Skeletal muscle tissue (tissue), 4 donors: ENCODE measurements around the gene SH2D3C. TPM values are rescaled to one million over a fixed set of nuclear protein-coding genes. Genes with fewer than 3 reads are reported as not detected.
"Not testable (repeated sequence)": the region's sequence is repeated elsewhere in the genome, so short reads cannot be mapped to it uniquely, and the experiment has no call there.

Experiments used
- H3K27ac ChIP-seq: one replicate; pipeline ENCODE4 v1.7.0; 2013; ENCODE audit warnings: mild to moderate bottlenecking, low read depth, low read length, inconsistent platforms
- H3K27me3 ChIP-seq, 3 donors: one replicate each; pipeline ENCODE4 v1.7.0; 2013; ENCODE audit warnings: low read length in 3 of 3; ENCODE audit not compliant: control insufficient read depth in 3 of 3, insufficient read depth in 3 of 3
- H3K36me3 ChIP-seq, 3 donors: one replicate each; pipeline ENCODE4 v1.7.0; 2013; ENCODE audit warnings: low read length in 3 of 3; ENCODE audit not compliant: control insufficient read depth in 3 of 3, insufficient read depth in 3 of 3
- H3K4me1 ChIP-seq, 3 donors: one replicate each; pipeline ENCODE4 v1.7.0; 2013; ENCODE audit warnings: low read length in 3 of 3, mild to moderate bottlenecking in 3 of 3; ENCODE audit not compliant: control insufficient read depth in 3 of 3, insufficient read depth in 3 of 3
- H3K4me3 ChIP-seq, 3 donors: one replicate each; pipeline ENCODE4 v1.7.0; 2013; ENCODE audit warnings: low read length in 3 of 3
- H3K9ac ChIP-seq, 3 donors: one replicate each; pipeline ENCODE4 v1.7.0; 2013; ENCODE audit warnings: low read length in 3 of 3, mild to moderate bottlenecking in 3 of 3, moderate library complexity in 2 of 3, low read depth in 1 of 3
- H3K9me3 ChIP-seq, 3 donors: one replicate each; pipeline ENCODE4 v1.7.0; 2013; ENCODE audit warnings: low read length in 3 of 3; ENCODE audit not compliant: control insufficient read depth in 3 of 3
- total RNA-seq: library from RNA; depleted of rRNA; stranded (reverse); fragments of >200 nt; gene quantifications from one replicate; pipeline ENCODE4 v1.2.3, GENCODE V29; 2014
- donor health status: Osteomylitis.

SH2D3C gene
- total RNA-seq, 1 donor from 2014 or later: 15.1 TPM

DNA sequence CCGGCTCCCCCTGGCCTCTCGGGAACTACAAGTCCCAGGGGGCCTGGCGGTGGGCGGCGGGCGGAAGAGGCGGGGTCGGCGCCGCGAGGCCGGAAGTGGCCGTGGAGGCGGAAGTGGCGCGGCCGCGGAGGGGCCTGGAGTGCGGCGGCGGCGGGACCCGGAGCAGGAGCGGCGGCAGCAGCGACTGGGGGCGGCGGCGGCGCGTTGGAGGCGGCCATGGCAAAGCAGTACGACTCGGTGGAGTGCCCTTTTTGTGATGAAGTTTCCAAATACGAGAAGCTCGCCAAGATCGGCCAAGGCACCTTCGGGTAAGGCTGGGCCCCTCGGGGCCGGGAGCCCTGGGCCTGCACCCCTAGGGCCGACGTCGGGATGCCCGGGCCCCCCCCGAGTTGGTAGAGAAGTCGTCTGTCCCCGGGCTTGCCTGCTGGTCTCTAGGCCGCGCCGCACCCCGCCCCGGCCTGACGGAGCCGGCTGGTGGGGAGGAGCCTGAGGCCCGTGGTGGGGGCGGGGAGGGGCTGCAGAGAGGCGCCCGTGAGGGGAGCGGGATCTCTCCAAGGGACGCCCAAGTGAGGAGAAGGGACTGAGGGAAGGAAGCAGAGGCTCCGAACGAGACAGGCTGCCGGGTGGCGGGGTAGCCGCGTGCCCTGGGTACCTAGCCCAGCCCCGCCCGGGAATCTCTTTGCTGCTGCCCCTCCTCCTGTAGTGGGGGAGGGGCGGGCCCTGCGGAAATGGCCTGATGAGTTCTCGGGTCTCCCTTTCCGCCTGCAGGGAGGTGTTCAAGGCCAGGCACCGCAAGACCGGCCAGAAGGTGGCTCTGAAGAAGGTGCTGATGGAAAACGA, 7.7 kb upstream of the SH2D3C start, which contains the start of gene CDK9:
Gene CDK9 (plus strand): TSS at position 102 of the 840 bp plus-strand sequence. CDS start 115 bp downstream, at position 217.
- H3K27me3 ChIP-seq: no peaks in the 10 kb centered on the region
- no peaks in the 10 kb centered on the region for H3K9me3 ChIP-seq
- peaks cover 39 to 43% (median 42%) of the 10 kb centered on the region in 3 donors for H3K36me3 ChIP-seq
- peak within 1 kb of the TSS; percentile 75 to 86 (median 85) for H3K9ac ChIP-seq
- H3K4me3 ChIP-seq: peak within 1 kb of the TSS; percentile 77 to 89 (median 87)
- H3K27ac ChIP-seq: peak within 1 kb of the TSS; percentile 85
- H3K4me1 ChIP-seq: peaks cover 24 to 51% (median 26%) of the 10 kb centered on the region in 3 donors

DNA sequence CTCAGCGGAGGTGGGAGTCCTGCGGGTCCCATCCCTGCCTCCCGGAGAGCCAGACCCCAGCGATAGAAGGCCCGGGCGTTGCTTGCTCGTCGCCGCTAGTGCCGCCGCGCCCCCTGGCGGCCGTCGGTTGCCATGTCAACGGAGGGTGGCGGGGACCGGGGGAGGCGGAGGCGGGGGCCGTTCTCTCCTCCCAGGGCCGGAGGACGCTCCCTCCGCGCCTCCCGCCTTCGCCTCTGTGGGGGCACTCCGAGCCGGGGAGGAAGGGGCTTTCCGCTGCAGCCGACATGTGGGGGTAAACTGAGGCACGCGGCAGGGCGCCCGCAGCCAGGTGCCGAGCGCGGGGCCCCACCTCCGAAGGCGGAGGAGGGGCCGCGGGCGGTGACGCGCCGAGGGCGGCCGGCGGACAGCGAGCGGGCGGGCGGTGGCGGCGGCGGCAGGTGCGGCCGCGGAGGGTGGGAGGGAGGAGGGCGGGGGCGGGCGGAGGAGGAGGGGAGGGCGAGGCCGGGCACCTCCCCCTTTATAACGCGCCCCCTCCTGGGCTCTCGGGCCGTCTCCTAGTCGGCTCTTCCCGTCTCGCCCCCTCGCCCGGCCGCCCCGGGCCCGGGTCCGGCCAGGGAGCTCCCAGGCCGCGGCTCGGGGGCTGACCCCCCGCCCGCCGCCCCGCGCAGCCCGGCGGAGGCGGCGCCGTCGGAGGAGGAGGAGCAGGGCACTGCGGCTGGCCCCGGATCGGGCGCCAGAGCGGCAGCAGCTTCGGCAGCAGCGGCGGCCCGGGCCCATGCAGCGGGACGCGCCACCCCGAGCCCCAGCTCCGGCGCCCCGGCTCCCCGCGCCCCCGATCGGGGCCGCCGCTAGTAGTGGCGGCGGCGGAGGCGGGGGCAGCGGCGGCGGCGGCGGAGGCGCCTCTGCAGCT, 6.8 kb upstream of the SH2D3C start:
- no peaks in the 10 kb centered on the region for H3K27me3 ChIP-seq
- H3K4me1 ChIP-seq: peaks cover 24 to 53% (median 24%) of the 10 kb centered on the region in 3 donors
- peak overlapping the region; percentile 38 to 87 (median 76) for H3K4me3 ChIP-seq
- H3K36me3 ChIP-seq: peaks cover 31 to 34% (median 33%) of the 10 kb centered on the region in 3 donors
- no peaks in the 10 kb centered on the region for H3K9me3 ChIP-seq
- peak overlapping the region; percentile 45 to 70 (median 61) for H3K9ac ChIP-seq
- H3K27ac ChIP-seq: peak overlapping the region; percentile 77

GRCh38 chr9:127783111-127784008, 4.9 kb upstream of the SH2D3C start:
- Histone ChIP-seq H3K4me3 (no peak overlapping the region), H3K9me3 (no peaks in the 10 kb centered on the region), H3K36me3 (peaks cover 13 to 15% (median 15%) of the 10 kb centered on the region in 3 donors), H3K27ac (peak overlapping the region; percentile 37), H3K9ac (no peak overlapping the region), H3K27me3 (no peaks in the 10 kb centered on the region), H3K4me1 (peaks cover 18 to 45% (median 30%) of the 10 kb centered on the region in 3 donors)

- H3K27ac ChIP-seq: no peak overlapping the region
- no peaks in the 10 kb centered on the region for H3K27me3 ChIP-seq
- H3K9me3 ChIP-seq: no peaks in the 10 kb centered on the region
- no peak overlapping the region for H3K9ac ChIP-seq
- H3K4me3 ChIP-seq: no peak overlapping the region
- H3K4me1 ChIP-seq: peaks cover 9 to 31% (median 24%) of the 10 kb centered on the region in 3 donors
- H3K36me3 ChIP-seq: no peaks in the 10 kb centered on the region
Measured at GRCh38 chr9:127781806-127782205, 3.3 kb upstream of the SH2D3C start.

GRCh38 chr9:127780909-127781308, 2.4 kb upstream of the SH2D3C start:
- not testable (repeated sequence) for H3K27ac ChIP-seq, H3K36me3 ChIP-seq, H3K9me3 ChIP-seq, H3K4me3 ChIP-seq, H3K9ac ChIP-seq, H3K27me3 ChIP-seq
- H3K4me1 ChIP-seq: peaks cover 4 to 25% (median 21%) of the 10 kb centered on the region in 3 donors

GRCh38 chr9:127780126-127780885, 1.8 kb upstream of the SH2D3C start:
- H3K4me3 ChIP-seq: no peak overlapping the region
- no peak overlapping the region for H3K27ac ChIP-seq
- H3K4me1 ChIP-seq: peaks cover 4 to 25% (median 21%) of the 10 kb centered on the region in 3 donors
- no peak overlapping the region for H3K9ac ChIP-seq
- no peaks in the 10 kb centered on the region for H3K9me3 ChIP-seq
- no peaks in the 10 kb centered on the region for H3K27me3 ChIP-seq
- no peaks in the 10 kb centered on the region for H3K36me3 ChIP-seq

DNA sequence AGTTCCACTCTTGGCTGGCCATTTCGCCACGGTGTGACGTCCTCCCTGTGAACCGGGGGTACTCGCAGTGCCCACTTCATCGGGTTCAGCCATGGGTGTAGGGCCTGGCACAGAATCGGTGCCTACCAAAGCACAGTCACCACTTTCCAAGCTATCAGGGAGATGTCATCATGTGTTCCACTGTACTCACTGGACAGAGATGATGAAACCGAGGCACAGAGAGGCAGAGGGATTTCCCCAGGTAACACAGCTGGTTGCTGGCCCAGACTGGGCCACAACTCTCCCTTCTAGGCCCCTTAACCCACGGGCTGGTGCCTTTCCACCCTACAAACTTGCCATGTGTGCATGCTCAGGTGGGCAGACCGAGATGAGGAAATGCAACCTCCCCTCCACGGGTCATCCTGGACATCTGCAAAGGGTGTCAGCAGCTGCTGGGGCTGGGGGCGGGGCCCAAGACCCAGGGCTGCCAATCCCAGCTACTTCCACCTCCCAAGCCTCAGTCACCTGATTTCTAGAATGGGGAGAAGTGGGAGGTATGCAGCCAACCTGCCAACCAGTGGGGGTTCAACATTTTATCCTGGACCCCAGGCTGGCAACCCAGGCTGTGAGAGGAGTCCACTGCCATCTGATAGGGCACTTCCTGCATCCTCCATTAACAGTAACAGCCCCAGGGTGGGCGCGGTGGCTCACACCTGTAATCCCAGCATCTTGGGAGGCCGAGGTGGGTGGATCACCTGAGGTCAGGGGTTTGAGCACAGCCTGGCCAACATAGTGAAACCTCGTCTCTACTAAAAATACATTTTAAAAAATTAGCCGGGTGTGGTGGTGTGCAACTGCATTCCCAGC, 893 bp upstream of the SH2D3C start:
- H3K4me1 ChIP-seq: peaks cover 0 to 20% (median 17%) of the 10 kb centered on the region in 3 donors
- no peaks in the 10 kb centered on the region for H3K9me3 ChIP-seq
- no peak overlapping the region for H3K4me3 ChIP-seq
- peak overlapping the region in 1 of 3 donors; percentile 19 for H3K9ac ChIP-seq
- H3K27me3 ChIP-seq: no peaks in the 10 kb centered on the region
- peak overlapping the region; percentile 32 for H3K27ac ChIP-seq
- H3K36me3 ChIP-seq: no peaks in the 10 kb centered on the region

- no peaks in the 10 kb centered on the region for H3K27me3 ChIP-seq
- peak overlapping the region in 1 of 3 donors; percentile 54 for H3K9ac ChIP-seq
- no peaks in the 10 kb centered on the region for H3K9me3 ChIP-seq
- H3K36me3 ChIP-seq: no peaks in the 10 kb centered on the region
- peaks cover 0 to 12% (median 9%) of the 10 kb centered on the region in 3 donors for H3K4me1 ChIP-seq
- no peak overlapping the region for H3K27ac ChIP-seq
- H3K4me3 ChIP-seq: peak overlapping the region in 1 of 3 donors; percentile 51
Measured at GRCh38 chr9:127777368-127777980, 992 bp downstream of the SH2D3C start.
